Right hindlimb (tissue), 1 donor: ENCODE results near the gene CD44.

Experiments
- DNase-seq: peaks from one replicate; pipeline ENCODE4 v3.0.0-alpha.2; 2018

CD44 gene

GRCh38 chr11:35141071-35141470, 2.1 kb downstream of the CD44 start:
- no peak for DNase-seq

- DNase-seq: no peak
Measured at GRCh38 chr11:35141571-35141971, 2.6 kb downstream of the CD44 start.

GRCh38 chr11:35142481-35143075, 3.6 kb downstream of the CD44 start:
- no peak for DNase-seq

GRCh38 chr11:35143297-35144135, 4.5 kb downstream of the CD44 start:
- DNase-seq: no peak

- no peak for DNase-seq
Measured at GRCh38 chr11:35144136-35144741, 5.3 kb downstream of the CD44 start.

- no peak for DNase-seq
Measured at GRCh38 chr11:35144806-35145205, 5.8 kb downstream of the CD44 start.

- DNase-seq: peak; percentile 45
Measured at GRCh38 chr11:35145271-35145670, 6.3 kb downstream of the CD44 start.

GRCh38 chr11:35146074-35146521, 7.1 kb downstream of the CD44 start:
- DNase-seq: no peak

- no peak for DNase-seq
Measured at GRCh38 chr11:35146711-35147110, 7.7 kb downstream of the CD44 start.

GRCh38 chr11:35147235-35147634, 8.3 kb downstream of the CD44 start:
- DNase-seq: no peak

GRCh38 chr11:35148163-35148837, 9.3 kb downstream of the CD44 start:
- DNase-seq: no peak

- no peak for DNase-seq
Measured at GRCh38 chr11:35150454-35150853, 11.5 kb downstream of the CD44 start.

- DNase-seq: no peak
Measured at GRCh38 chr11:35151241-35151640, 12.3 kb downstream of the CD44 start.

- peak; percentile 44 for DNase-seq
Measured at GRCh38 chr11:35151683-35152280, 12.8 kb downstream of the CD44 start.

GRCh38 chr11:35152575-35152974, 13.6 kb downstream of the CD44 start:
- no peak for DNase-seq

GRCh38 chr11:35153280-35153679, 14.3 kb downstream of the CD44 start:
- DNase-seq: no peak

GRCh38 chr11:35154952-35155351, 16.0 kb downstream of the CD44 start:
- DNase-seq: no peak

GRCh38 chr11:35155677-35156076, 16.7 kb downstream of the CD44 start:
- no peak for DNase-seq

GRCh38 chr11:35157814-35158700, 19.1 kb downstream of the CD44 start:
- DNase-seq: no peak

GRCh38 chr11:35158701-35159510, 19.9 kb downstream of the CD44 start:
- DNase-seq: peak; percentile 83

- DNase-seq: no peak
Measured at GRCh38 chr11:35160246-35160824, 21.4 kb downstream of the CD44 start.
